Gastroesophageal sphincter (tissue), 4 donors: Measurements from ENCODE around the gene PSMG4. TPM values are rescaled to one million over a fixed set of nuclear protein-coding genes. Genes with fewer than 3 reads are reported as not detected.
"Not testable (repeated sequence)": the region's sequence is repeated elsewhere in the genome, so short reads cannot be mapped to it uniquely, and the experiment has no call there.

Source experiments
- ATAC-seq: fragments of 150-250 bp; one replicate; pipeline ENCODE4 v1.9.1; 2016; ENCODE audit warnings: mild to moderate bottlenecking, moderate library complexity
- H3K27ac ChIP-seq, 4 donors: fragments of 200-600 bp; sonication (generic) in 3 of 4; 1 replicate in 3 of 4; 2 replicates in 1 of 4; pipeline ENCODE4 v1.5.1; 2016 to 2019
- H3K27me3 ChIP-seq: fragments of 200-600 bp; sonication (generic); one replicate; pipeline ENCODE4 v1.5.1; 2019
- H3K36me3 ChIP-seq, 2 donors: fragments of 200-600 bp; sonication (generic); one replicate each; pipeline ENCODE4 v1.5.1; 2019; ENCODE audit warnings: control low read depth in 1 of 2
- H3K4me1 ChIP-seq, 3 donors: fragments of 200-600 bp; sonication (generic); 1 replicate in 2 of 3; 2 replicates in 1 of 3; pipeline ENCODE4 v1.5.1; 2016 to 2019; ENCODE audit warnings: control low read depth in 2 of 3
- H3K4me3 ChIP-seq, 2 donors: fragments of 200-600 bp; sonication (generic); one replicate each; pipeline ENCODE4 v1.5.1; 2019; ENCODE audit warnings: mild to moderate bottlenecking in 1 of 2, moderate library complexity in 1 of 2
- H3K9me3 ChIP-seq, 3 donors: fragments of 200-600 bp; sonication (generic); one replicate each; pipeline ENCODE4 v1.5.1; 2017 to 2019; ENCODE audit warnings: control low read depth in 2 of 3
- CTCF ChIP-seq, 4 experiments: fragments of 200-600 bp in 2 of 4; fragments of 450-650 bp in 2 of 4; sonication (generic) in 1 of 4; IDR thresholded peaks; one replicate each; pipeline ENCODE4 v1.5.1; 2017 to 2019; ENCODE audit warnings: antibody characterized with exemption in 4 of 4, mild to moderate bottlenecking in 2 of 4, moderate library complexity in 2 of 4
- EP300 ChIP-seq: sonication (generic); formaldehyde crosslinking; IDR thresholded peaks from one replicate; pipeline ENCODE4 v1.6.1; 2017; ENCODE audit warnings: antibody characterized with exemption, mild to moderate bottlenecking
- POLR2A ChIP-seq, 2 donors: fragments of 450-650 bp; IDR thresholded peaks; one replicate each; pipeline ENCODE4 v1.6.1; 2017; ENCODE audit warnings: antibody characterized with exemption in 2 of 2, mild to moderate bottlenecking in 2 of 2, moderate library complexity in 1 of 2
- POLR2AphosphoS5 ChIP-seq: sonication (generic); formaldehyde crosslinking; IDR thresholded peaks from one replicate; pipeline ENCODE4 v1.6.1; 2017; ENCODE audit warnings: antibody characterized with exemption
- WGBS, 2 donors: methylation state at CpG; one replicate each; pipeline ENCODE4 v1.1.5; 2018; ENCODE audit warnings: low coverage in 1 of 2; 5-methylcytosine and 5-hydroxymethylcytosine counted together
- total RNA-seq, 4 donors: library from RNA; depleted of rRNA; stranded (reverse); fragments of >200 nt; gene quantifications; one replicate each; pipeline ENCODE4 v1.1.0, GENCODE V29; 2016

PSMG4 gene
- total RNA-seq, 4 donors from 2014 or later: 23.6 to 37.8 (median 29.5) TPM

- no peak overlapping the region for H3K27ac ChIP-seq
- H3K27me3 ChIP-seq: peaks cover 8% of the 10 kb centered on the region
- H3K9me3 ChIP-seq: no peaks in the 10 kb centered on the region
- no peak overlapping the region for H3K4me3 ChIP-seq
- no peak for TF ChIP-seq CTCF (IDR thresholded peaks at IDR 0.05)
- TF ChIP-seq POLR2A (IDR thresholded peaks at IDR 0.05): no peak
- TF ChIP-seq EP300: no peak
- H3K36me3 ChIP-seq: no peaks in the 10 kb centered on the region
- 83 to 100% methylated on average over 2 to 4 of the region's 13 CpGs for WGBS, 2 donors
- H3K4me1 ChIP-seq: no peaks in the 10 kb centered on the region
- ATAC-seq: no peak
These were observed 19.5 kb upstream of the PSMG4 start for GRCh38 chr6:3239110-3239830.

GRCh38 chr6:3240595-3240994, 18.2 kb upstream of the PSMG4 start:
- Histone ChIP-seq H3K4me1 (no peaks in the 10 kb centered on the region), H3K4me3 (no peak overlapping the region), H3K9me3 (no peaks in the 10 kb centered on the region), H3K36me3 (no peaks in the 10 kb centered on the region), H3K27ac (no peak overlapping the region), H3K27me3 (peaks cover under 1% of the 10 kb centered on the region)
- WGBS, 2 donors: 61 to 77% methylated on average over 4 to 5 of the region's 7 CpGs
- no peak for ATAC-seq
- TF ChIP-seq POLR2AphosphoS5 (no peak), POLR2A (IDR thresholded peaks at IDR 0.05) (no peak), CTCF (IDR thresholded peaks at IDR 0.05) (no peak), EP300 (no peak)

- not testable (repeated sequence) for H3K4me1 ChIP-seq, H3K9me3 ChIP-seq, H3K36me3 ChIP-seq, H3K27me3 ChIP-seq, H3K4me3 ChIP-seq, H3K27ac ChIP-seq, ATAC-seq
- WGBS, 2 donors: 69 to 100% methylated on average over 1 to 4 of the region's 4 CpGs
These were observed 17.0 kb upstream of the PSMG4 start for GRCh38 chr6:3241745-3242144.

GRCh38 chr6:3242768-3243167, 16.0 kb upstream of the PSMG4 start:
- Histone ChIP-seq H3K4me1 (peaks cover 0 to 11% (median 0%) of the 10 kb centered on the region in 3 donors), H3K9me3 (no peaks in the 10 kb centered on the region), H3K4me3 (no peak overlapping the region), H3K27me3 (no peaks in the 10 kb centered on the region), H3K27ac (no peak overlapping the region), H3K36me3 (no peaks in the 10 kb centered on the region)
- ATAC-seq: no peak
- WGBS, 2 donors: 75% methylated on average over 3 of the region's 4 CpGs; no CpG with 5 or more reads in 1 of the 2 donors
- TF ChIP-seq POLR2AphosphoS5: no peak
- TF ChIP-seq CTCF (IDR thresholded peaks at IDR 0.05): no peak

- H3K27ac ChIP-seq: no peak overlapping the region
- WGBS, 2 donors: 68 to 92% methylated on average over 5 to 8 of the region's 8 CpGs
- H3K4me3 ChIP-seq: no peak overlapping the region
- H3K4me1 ChIP-seq: peaks cover 0 to 23% (median 0%) of the 10 kb centered on the region in 3 donors
- H3K27me3 ChIP-seq: no peaks in the 10 kb centered on the region
- H3K9me3 ChIP-seq: no peaks in the 10 kb centered on the region
- no peak for ATAC-seq
- no peak for TF ChIP-seq CTCF (IDR thresholded peaks at IDR 0.05)
- no peak for TF ChIP-seq POLR2A (IDR thresholded peaks at IDR 0.05)
- no peak for TF ChIP-seq EP300
- no peak for TF ChIP-seq POLR2AphosphoS5
- H3K36me3 ChIP-seq: no peaks in the 10 kb centered on the region
These were observed 14.5 kb upstream of the PSMG4 start for GRCh38 chr6:3244003-3244831.

- peaks cover 0 to 27% (median 0%) of the 10 kb centered on the region in 3 donors for H3K4me1 ChIP-seq
- not testable (repeated sequence) for H3K36me3 ChIP-seq, H3K27ac ChIP-seq, ATAC-seq, H3K9me3 ChIP-seq, H3K27me3 ChIP-seq, H3K4me3 ChIP-seq
- 89 to 100% methylated on average over 4 to 6 of the region's 7 CpGs for WGBS, 2 donors
These were observed 13.9 kb upstream of the PSMG4 start for GRCh38 chr6:3244832-3245161.
